ENCODE results near the gene PIK3CD. TPM values are rescaled to one million over a fixed set of nuclear protein-coding genes. Genes with fewer than 3 reads are reported as not detected.

Gene PIK3CD
- total and polyA plus RNA-seq, 2 of the 4 experiments (the other 2 are of a cell fraction): 5.0 to 12.1 TPM

GRCh38 chr1:9696793-9697192, 45.3 kb downstream of the PIK3CD start:
- dilution Hi-C loops (cut with HindIII; ENCODE audit: low sequenced_read_pairs, unreplicated experiment): no loop called here
- Histone ChIP-seq H4K5ac (ENCODE audit: low read depth, low read length) (no peak overlapping the region), H3K4me1 (ENCODE audit: control insufficient read depth, insufficient read depth, low read length) (peaks cover 9% of the 10 kb centered on the region), H2BK120ac (ENCODE audit: low read depth, low read length) (no peak overlapping the region), H3K9ac (ENCODE audit: low read depth, low read length) (no peak overlapping the region), H3K27ac (ENCODE audit: insufficient read depth, low read length) (no peak overlapping the region), H2BK5ac (ENCODE audit: low read depth, low read length, poor library complexity, severe bottlenecking) (no peak overlapping the region), H2AK9ac (replicated peaks; ENCODE audit: low read depth, low read length, poor library complexity) (peak overlapping the region; percentile 42), H3K36me3 (ENCODE audit: control insufficient read depth, insufficient read depth, low read length) (no peaks in the 10 kb centered on the region), H3K4me2 (ENCODE audit: low read depth, low read length) (no peak overlapping the region), H3K4me3 (ENCODE audit: insufficient read depth, low read depth, low read length) (no peak overlapping the region), H3K9me3 (ENCODE audit: control insufficient read depth, insufficient read depth, low read length) (no peaks in the 10 kb centered on the region), H2BK20ac (ENCODE audit: low read depth, low read length) (no peak overlapping the region), H3K79me1 (ENCODE audit: low read depth in 1 of 2, low read length in 2 of 2) (peaks cover 8 to 34% of the 10 kb centered on the region in 2 experiments), H4K91ac (ENCODE audit: insufficient read depth, low read depth, low read length) (no peak overlapping the region), H3K18ac (ENCODE audit: low read depth, low read length) (no peak overlapping the region), H3K56ac (ENCODE audit: extremely low read depth, insufficient read depth, low read length) (no peak overlapping the region), H3K23ac (ENCODE audit: low read depth, low read length) (no peak overlapping the region), H2AFZ (replicated peaks; ENCODE audit: low read length, poor library complexity) (no peak overlapping the region), H2AK5ac (ENCODE audit: low read depth, low read length) (no peak overlapping the region), H3K14ac (replicated peaks; ENCODE audit: low read depth, low read length) (no peak overlapping the region), H3K9me1 (ENCODE audit: insufficient read depth, low read length) (peaks cover 10% of the 10 kb centered on the region; the same call in 1 of the 2 replicates), H2BK15ac (ENCODE audit: low read depth, low read length) (no peak overlapping the region), H3K4ac (ENCODE audit: low read depth, low read length) (no peak overlapping the region), H4K8ac (ENCODE audit: low read depth in 2 of 2, low read length in 2 of 2) (no peak overlapping the region), H4K20me1 (ENCODE audit: insufficient read depth, low read length) (peaks cover 5% of the 10 kb centered on the region; the same call in 1 of the 2 replicates), H3K27me3 (ENCODE audit: control insufficient read depth, insufficient read depth, low read length) (no peaks in the 10 kb centered on the region)
- CTCF ChIA-PET: no interaction called here
- TF ChIP-seq SMC3 (IDR thresholded peaks at IDR 0.05; ENCODE audit: low read depth, low read length): no peak
- TF ChIP-seq RAD21 (IDR thresholded peaks at IDR 0.05; ENCODE audit: low read length): no peak
- POLR2A ChIA-PET (ENCODE audit: unreplicated experiment): no interaction called here
- WGBS, 2 experiments (ENCODE audit: extremely low coverage in 2 of 2, insufficient read length in 1 of 2): 100% methylated on average over 1 of the region's 2 CpGs; no CpG with 5 or more reads in 1 of the 2 experiments
- in situ Hi-C loops (cut with MboI; ENCODE audit: low sequenced_read_pairs): no loop called here
- no TSS peak for BruUV-seq (replicated peaks)
- intact Hi-C loops (cut with micrococcal nuclease): no loop called here
- no peak for ATAC-seq (ENCODE audit: low read depth)
- DNase-seq: no peak

All from IMR-90 (cell line).